CD4-positive, alpha-beta memory T cell (primary cell): Measurements from ENCODE around the gene NECTIN2. TPM values are rescaled to one million over a fixed set of nuclear protein-coding genes. Genes with fewer than 3 reads are reported as not detected.
"Not testable (repeated sequence)": the region's sequence is repeated elsewhere in the genome, so short reads cannot be mapped to it uniquely, and the experiment has no call there.

Source experiments
- CTCF ChIA-PET: fragments of 350-600 bp; sonication (Branson Sonifier 250); formaldehyde crosslinking; loops from one replicate; lab custom pipeline; 2021; ENCODE audit warnings: inconsistent platforms; ENCODE audit not compliant: partially characterized antibody; lab: Charles Lee
- POLR2A ChIA-PET: fragments of 350-600 bp; sonication (Branson Sonifier 250); formaldehyde crosslinking; loops from one replicate; lab custom pipeline; 2021; ENCODE audit not compliant: partially characterized antibody; lab: Charles Lee
- DNase-seq, 5 donors: peaks; one replicate each; pipeline versions ENCODE4 v3.0.0 to v3.0.0-alpha.2; 2020 to 2022; ENCODE audit warnings: mixed read lengths in 1 of 5
- H3K27ac ChIP-seq: one replicate; pipeline ENCODE4 v1.7.0; 2013; ENCODE audit warnings: low read depth, low read length
- H3K27me3 ChIP-seq: 2 replicates; pipeline ENCODE4 v1.7.0; 2013; ENCODE audit warnings: mild to moderate bottlenecking, low read length, moderate library complexity; ENCODE audit not compliant: insufficient read depth
- H3K36me3 ChIP-seq: 2 replicates; pipeline ENCODE4 v1.7.0; 2013; ENCODE audit warnings: mild to moderate bottlenecking, low read length, moderate library complexity; ENCODE audit not compliant: insufficient read depth
- H3K4me1 ChIP-seq: 2 replicates; pipeline ENCODE4 v1.7.0; 2013; ENCODE audit warnings: mild to moderate bottlenecking, low read length, moderate library complexity; ENCODE audit not compliant: insufficient read depth
- H3K4me3 ChIP-seq, 2 donors: one replicate each; pipeline ENCODE4 v1.7.0; 2013; ENCODE audit warnings: low read length in 2 of 2, mild to moderate bottlenecking in 1 of 2
- H3K9me3 ChIP-seq, 2 donors: one replicate each; pipeline ENCODE4 v1.7.0; 2013; ENCODE audit warnings: low read length in 2 of 2, control low read depth in 1 of 2; ENCODE audit not compliant: control insufficient read depth in 1 of 2
- H3K27ac Mint-ChIP-seq, 7 donors: one replicate each; pipeline ENCODE4 v1.8.0; 2020 to 2021; ENCODE audit warnings: mixed read lengths in 7 of 7, mild to moderate bottlenecking in 6 of 7, inconsistent platforms in 3 of 7, moderate library complexity in 3 of 7
- H3K27me3 Mint-ChIP-seq, 2 donors: one replicate each; pipeline ENCODE4 v1.8.0; 2020 to 2021; ENCODE audit warnings: mixed read lengths in 2 of 2
- H3K36me3 Mint-ChIP-seq, 2 donors: one replicate each; pipeline ENCODE4 v1.8.0; 2020 to 2021; ENCODE audit warnings: mixed read lengths in 2 of 2, inconsistent platforms in 1 of 2, mild to moderate bottlenecking in 1 of 2
- H3K4me1 Mint-ChIP-seq, 4 donors: one replicate each; pipeline ENCODE4 v1.8.0; 2020 to 2021; ENCODE audit warnings: mixed read lengths in 4 of 4, mild to moderate bottlenecking in 1 of 4
- H3K4me3 Mint-ChIP-seq, 8 donors: one replicate each; pipeline ENCODE4 v1.8.0; 2020 to 2021; ENCODE audit warnings: mixed read lengths in 8 of 8, mild to moderate bottlenecking in 7 of 8, moderate library complexity in 6 of 8, inconsistent platforms in 3 of 8
- H3K9me3 Mint-ChIP-seq, 8 donors: one replicate each; pipeline ENCODE4 v1.8.0; 2020 to 2021; ENCODE audit warnings: mixed read lengths in 8 of 8, mild to moderate bottlenecking in 5 of 8, inconsistent platforms in 3 of 8, moderate library complexity in 1 of 8
- intact Hi-C: fragments of 100-400 bp; cut with micrococcal nuclease; formaldehyde crosslinking; loops from one replicate; pipeline ENCODE4 v1.15.1; 2023
- polyA plus RNA-seq, 2 donors: library from polyadenylated mRNA; unstranded; fragments of 300-500 nt; fragmentation: Illumina TruSeq; gene quantifications; one replicate each; pipeline ENCODE4 v1.2.3, GENCODE V29; 2021
- total RNA-seq, 2 experiments: library from RNA; stranded (reverse); gene quantifications; one replicate each; pipeline ENCODE4 v1.2.3, GENCODE V29; 2021

NECTIN2 gene
- total and polyA plus RNA-seq, 4 experiments from 2014 or later: 0.11 to 1.7 (median 0.84) TPM; not detected in 1

- intact Hi-C loops: no loop called here
- no peak for DNase-seq
- H3K4me3 Mint-ChIP-seq: no peak overlapping the region
- POLR2A ChIA-PET: interaction anchor here (0.8 kb wide), 1 partner anchor 9 kb away, joined by 3 read pairs; no protein-coding TSS in a partner anchor
- Histone ChIP-seq H3K27me3 (no peaks in the 10 kb centered on the region), H3K36me3 (no peaks in the 10 kb centered on the region), H3K9me3 (no peaks in the 10 kb centered on the region), H3K27ac (no peak overlapping the region), H3K4me1 (no peaks in the 10 kb centered on the region), H3K4me3 (no peak overlapping the region)
- no peak overlapping the region for H3K27ac Mint-ChIP-seq
- H3K36me3 Mint-ChIP-seq: no peaks in the 10 kb centered on the region
- no peaks in the 10 kb centered on the region for H3K9me3 Mint-ChIP-seq
- CTCF ChIA-PET: no interaction called here
- H3K27me3 Mint-ChIP-seq: peaks cover 10 to 19% of the 10 kb centered on the region in 2 donors
- H3K4me1 Mint-ChIP-seq: peaks cover 0 to 9% (median 4%) of the 10 kb centered on the region in 4 donors
Observed at GRCh38 chr19:44925114-44925891, 79.2 kb downstream of the NECTIN2 start.

- H3K36me3 Mint-ChIP-seq, H3K36me3 ChIP-seq, H3K27ac Mint-ChIP-seq, H3K27ac ChIP-seq, H3K4me3 ChIP-seq, H3K9me3 ChIP-seq, POLR2A ChIA-PET, H3K4me1 Mint-ChIP-seq, H3K27me3 ChIP-seq, CTCF ChIA-PET, DNase-seq, H3K9me3 Mint-ChIP-seq, intact Hi-C loops, H3K4me1 ChIP-seq: not testable (repeated sequence)
- Mint-ChIP-seq H3K27me3 (peaks cover 10 to 19% of the 10 kb centered on the region in 2 donors), H3K4me3 (peak overlapping the region in 5 of 8 donors; percentile 15 to 75 (median 38))
Observed at GRCh38 chr19:44926245-44927077, 80.4 kb downstream of the NECTIN2 start.

GRCh38 chr19:44927746-44928145 is 81.6 kb downstream of the NECTIN2 start:
- Mint-ChIP-seq H3K36me3 (no peaks in the 10 kb centered on the region), H3K27ac (no peak overlapping the region), H3K4me1 (peaks cover 0 to 9% (median 4%) of the 10 kb centered on the region in 4 donors), H3K9me3 (no peaks in the 10 kb centered on the region), H3K4me3 (no peak overlapping the region), H3K27me3 (peaks cover 10 to 19% of the 10 kb centered on the region in 2 donors)
- Histone ChIP-seq H3K4me3 (no peak overlapping the region), H3K27me3 (no peaks in the 10 kb centered on the region), H3K36me3 (no peaks in the 10 kb centered on the region), H3K27ac (no peak overlapping the region), H3K9me3 (no peaks in the 10 kb centered on the region), H3K4me1 (no peaks in the 10 kb centered on the region)
- CTCF ChIA-PET: no interaction called here
- POLR2A ChIA-PET: no interaction called here
- intact Hi-C loops: no loop called here
- no peak for DNase-seq

- Mint-ChIP-seq H3K4me1 (peaks cover 0 to 9% (median 4%) of the 10 kb centered on the region in 4 donors), H3K9me3 (no peaks in the 10 kb centered on the region), H3K27me3 (peaks cover 10 to 16% of the 10 kb centered on the region in 2 donors), H3K27ac (peak overlapping the region in 1 of 7 donors; percentile 76), H3K4me3 (no peak overlapping the region), H3K36me3 (no peaks in the 10 kb centered on the region)
- Histone ChIP-seq H3K9me3 (no peaks in the 10 kb centered on the region), H3K27ac (no peak overlapping the region), H3K36me3 (no peaks in the 10 kb centered on the region), H3K4me3 (no peak overlapping the region), H3K27me3 (no peaks in the 10 kb centered on the region), H3K4me1 (no peaks in the 10 kb centered on the region)
- DNase-seq: no peak
- ChIA-PET CTCF (interaction anchor here (1.1 kb wide), 1 partner anchor 159 kb away, joined by 3 read pairs; no protein-coding TSS in a partner anchor), POLR2A (no interaction called here)
- intact Hi-C loops: no loop called here
Observed at GRCh38 chr19:44930088-44930487, 84.0 kb downstream of the NECTIN2 start.

- DNase-seq: no peak
- ChIA-PET CTCF (no interaction called here), POLR2A (no interaction called here)
- Mint-ChIP-seq H3K36me3 (no peaks in the 10 kb centered on the region), H3K9me3 (no peaks in the 10 kb centered on the region), H3K4me3 (no peak overlapping the region), H3K27me3 (peaks cover 1 to 6% of the 10 kb centered on the region in 2 donors), H3K27ac (no peak overlapping the region), H3K4me1 (peaks cover 0 to 6% (median 3%) of the 10 kb centered on the region in 4 donors)
- H3K36me3 ChIP-seq: no peaks in the 10 kb centered on the region
- no peak overlapping the region for H3K4me3 ChIP-seq
- no peaks in the 10 kb centered on the region for H3K9me3 ChIP-seq
- intact Hi-C loops: no loop called here
- no peaks in the 10 kb centered on the region for H3K4me1 ChIP-seq
- no peak overlapping the region for H3K27ac ChIP-seq
- H3K27me3 ChIP-seq: no peaks in the 10 kb centered on the region
Observed at GRCh38 chr19:44931541-44931940, 85.4 kb downstream of the NECTIN2 start.

Other genes starting within 250 kb of the NECTIN2 start
- not detected for gene IGSF23, start 232.7 kb upstream of the NECTIN2 start, total RNA-seq
- gene IGSF23, start 232.7 kb upstream of the NECTIN2 start, polyA plus RNA-seq: not detected
- gene PVR, start 202.4 kb upstream of the NECTIN2 start, total RNA-seq: 1 to 10 TPM; 1.0 to 1.7 TPM
- under 1 TPM in 1 of 2 donors, not detected in 1; 0.34 TPM for gene PVR, start 202.4 kb upstream of the NECTIN2 start, polyA plus RNA-seq
- gene CEACAM19, start 174.8 kb upstream of the NECTIN2 start, total RNA-seq: 1 to 10 TPM; 1.3 to 1.4 TPM
- not detected for gene CEACAM19, start 174.8 kb upstream of the NECTIN2 start, polyA plus RNA-seq
- not detected for gene CEACAM16, start 147.1 kb upstream of the NECTIN2 start, total RNA-seq
- gene CEACAM16, start 147.1 kb upstream of the NECTIN2 start, polyA plus RNA-seq: not detected
- gene BCL3, start 97.6 kb upstream of the NECTIN2 start, total RNA-seq: 10 to 100 TPM; 10.9 to 11.8 TPM
- 10 to 100 TPM in 1 of 2 donors, 1 to 10 TPM in 1; 3.9 to 15.0 TPM for gene BCL3, start 97.6 kb upstream of the NECTIN2 start, polyA plus RNA-seq
- gene CBLC, start 68.4 kb upstream of the NECTIN2 start, total RNA-seq: not detected
- gene CBLC, start 68.4 kb upstream of the NECTIN2 start, polyA plus RNA-seq: not detected
- gene BCAM, start 37.2 kb upstream of the NECTIN2 start, total RNA-seq: not detected
- not detected for gene BCAM, start 37.2 kb upstream of the NECTIN2 start, polyA plus RNA-seq
- 10 to 100 TPM; 32.8 to 34.6 TPM for gene TOMM40, start 45.0 kb downstream of the NECTIN2 start, total RNA-seq
- 10 to 100 TPM; 30.9 to 43.6 TPM for gene TOMM40, start 45.0 kb downstream of the NECTIN2 start, polyA plus RNA-seq
- gene APOE, start 59.5 kb downstream of the NECTIN2 start, total RNA-seq: 10 to 100 TPM in 1 of 2 experiments, 1 to 10 TPM in 1; 9.0 to 11.9 TPM
- gene APOE, start 59.5 kb downstream of the NECTIN2 start, polyA plus RNA-seq: not detected
- gene APOC1, start 68.3 kb downstream of the NECTIN2 start, total RNA-seq: 1 to 10 TPM; 6.4 to 7.0 TPM
- not detected for gene APOC1, start 68.3 kb downstream of the NECTIN2 start, polyA plus RNA-seq
- gene APOC4, start 95.9 kb downstream of the NECTIN2 start, total RNA-seq: not detected
- gene APOC4, start 95.9 kb downstream of the NECTIN2 start, polyA plus RNA-seq: not detected
- gene APOC2, start 99.8 kb downstream of the NECTIN2 start, total RNA-seq: under 1 TPM in 1 of 2 experiments, not detected in 1; 0.49 TPM
- not detected for gene APOC2, start 99.8 kb downstream of the NECTIN2 start, polyA plus RNA-seq
- 10 to 100 TPM; 85.1 to 86.4 TPM for gene CLPTM1, start 109.1 kb downstream of the NECTIN2 start, total RNA-seq
- gene CLPTM1, start 109.1 kb downstream of the NECTIN2 start, polyA plus RNA-seq: 10 to 100 TPM; 16.6 to 27.5 TPM
- 10 to 100 TPM; 38.8 to 39.8 TPM for gene RELB, start 155.2 kb downstream of the NECTIN2 start, total RNA-seq
- gene RELB, start 155.2 kb downstream of the NECTIN2 start, polyA plus RNA-seq: 10 to 100 TPM; 19.7 to 31.2 TPM
- 100 to 1,000 TPM; 156 to 163 TPM for gene CLASRP, start 192.7 kb downstream of the NECTIN2 start, total RNA-seq
- 10 to 100 TPM in 1 of 2 donors, 1 to 10 TPM in 1; 3.8 to 12.7 TPM for gene CLASRP, start 192.7 kb downstream of the NECTIN2 start, polyA plus RNA-seq
- gene ZNF296, start 230.2 kb downstream of the NECTIN2 start, total RNA-seq: 1 to 10 TPM; 1.7 to 1.9 TPM
- 1 to 10 TPM in 1 of 2 donors, under 1 TPM in 1; 0.98 to 3.2 TPM for gene ZNF296, start 230.2 kb downstream of the NECTIN2 start, polyA plus RNA-seq
- 10 to 100 TPM; 15.9 to 17.6 TPM for gene GEMIN7, start 233.0 kb downstream of the NECTIN2 start, total RNA-seq
- gene GEMIN7, start 233.0 kb downstream of the NECTIN2 start, polyA plus RNA-seq: 10 to 100 TPM; 34.9 to 75.3 TPM
- 10 to 100 TPM; 25.2 to 26.2 TPM for gene PPP1R37, start 246.9 kb downstream of the NECTIN2 start, total RNA-seq
- gene PPP1R37, start 246.9 kb downstream of the NECTIN2 start, polyA plus RNA-seq: 1 to 10 TPM in 1 of 2 donors, under 1 TPM in 1; 0.31 to 1.4 TPM